NCI-H2029 (cell line): ENCODE measurements around the gene MAPKAPK3.

Source experiments
- DNase-seq: peaks from one replicate; lab custom pipeline; 2025; lab: John Stamatoyannopoulos, UW

The MAPKAPK3 gene

DNA sequence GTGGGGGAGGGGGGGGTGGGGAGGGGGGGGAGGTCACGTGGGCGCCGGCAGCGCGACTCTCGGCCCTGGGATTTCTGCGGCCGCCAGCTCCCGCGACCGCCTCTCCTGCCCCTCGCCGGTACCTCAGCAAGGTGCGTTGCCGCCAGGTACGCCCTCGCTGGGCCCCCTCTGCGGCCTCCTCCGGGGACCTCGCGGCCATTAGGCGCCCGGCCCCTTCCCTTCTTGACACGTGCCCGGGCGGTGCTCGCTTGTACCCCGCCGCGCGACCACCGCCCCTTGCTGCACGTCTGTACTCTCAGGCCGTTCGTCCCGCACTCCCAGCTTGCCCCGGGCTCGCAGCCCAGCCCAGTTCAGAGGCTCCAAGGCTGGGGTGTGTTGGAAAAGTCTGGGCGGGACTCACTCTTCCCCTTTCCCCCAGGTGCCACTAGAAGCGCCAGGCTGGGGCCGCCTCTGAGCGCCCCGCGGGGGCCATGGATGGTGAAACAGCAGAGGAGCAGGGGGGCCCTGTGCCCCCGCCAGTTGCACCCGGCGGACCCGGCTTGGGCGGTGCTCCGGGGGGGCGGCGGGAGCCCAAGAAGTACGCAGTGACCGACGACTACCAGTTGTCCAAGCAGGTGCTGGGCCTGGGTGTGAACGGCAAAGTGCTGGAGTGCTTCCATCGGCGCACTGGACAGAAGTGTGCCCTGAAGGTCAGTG lies at the start of gene MAPKAPK3:
Gene MAPKAPK3, plus strand, starts transcription at position 56 of the 696 bp plus-strand sequence. Its CDS starts 415 bp downstream, at position 471.
- DNase-seq, result no peak

DNA sequence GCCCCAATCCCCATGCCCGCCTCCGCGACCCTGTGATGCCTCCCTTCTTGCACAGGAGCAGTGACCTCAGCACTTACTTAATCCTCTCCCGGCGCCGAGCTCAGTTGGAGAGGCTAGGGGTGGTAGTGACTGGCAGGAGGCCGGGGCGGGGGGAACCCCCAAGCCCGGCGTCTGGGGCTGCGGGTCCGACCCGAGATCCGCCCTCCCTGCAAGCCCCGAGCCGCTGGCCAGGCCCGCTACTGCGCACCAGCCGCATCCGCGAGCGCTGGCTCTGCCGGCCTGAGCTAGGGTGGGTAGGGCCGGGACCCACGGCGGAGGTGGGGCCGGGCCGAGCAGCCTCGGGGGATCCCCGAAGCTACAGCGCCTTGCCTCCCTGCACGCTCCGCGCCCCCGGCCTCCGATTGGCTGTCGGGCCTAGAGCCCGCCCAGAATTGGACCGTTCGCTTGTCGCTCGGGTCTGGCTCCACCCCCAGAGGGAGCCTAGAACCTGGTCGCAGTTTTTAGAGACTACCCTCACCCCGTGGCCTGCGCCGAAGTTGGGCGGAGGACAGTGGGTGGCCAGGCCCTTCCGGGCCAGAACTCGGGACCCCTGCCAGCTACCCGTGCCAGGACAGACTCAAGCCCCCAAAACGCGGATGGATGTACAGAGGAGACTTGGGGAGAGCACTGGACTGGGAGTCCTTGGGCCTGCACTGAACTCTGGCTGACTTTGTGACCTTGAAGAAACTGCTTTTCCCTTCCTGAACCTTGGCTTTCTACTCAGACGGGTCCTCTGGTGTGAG lies 49.4 kb upstream of the MAPKAPK3 start, which contains the start of gene C3orf18:
Gene C3orf18, minus strand, starts transcription at position 362 of the 782 bp plus-strand sequence. CDS start 2,048 bp downstream, outside the sequence.
- peak; percentile 60 for DNase-seq

GRCh38 chr3:50568947-50569749 lies 47.8 kb upstream of the MAPKAPK3 start, which contains the start of gene HEMK1:
HEMK1 (plus strand) TSS chr3:50569522; CDS start chr3:50571105, 1,583 bp downstream.
- DNase-seq, result peak; percentile 88

DNA sequence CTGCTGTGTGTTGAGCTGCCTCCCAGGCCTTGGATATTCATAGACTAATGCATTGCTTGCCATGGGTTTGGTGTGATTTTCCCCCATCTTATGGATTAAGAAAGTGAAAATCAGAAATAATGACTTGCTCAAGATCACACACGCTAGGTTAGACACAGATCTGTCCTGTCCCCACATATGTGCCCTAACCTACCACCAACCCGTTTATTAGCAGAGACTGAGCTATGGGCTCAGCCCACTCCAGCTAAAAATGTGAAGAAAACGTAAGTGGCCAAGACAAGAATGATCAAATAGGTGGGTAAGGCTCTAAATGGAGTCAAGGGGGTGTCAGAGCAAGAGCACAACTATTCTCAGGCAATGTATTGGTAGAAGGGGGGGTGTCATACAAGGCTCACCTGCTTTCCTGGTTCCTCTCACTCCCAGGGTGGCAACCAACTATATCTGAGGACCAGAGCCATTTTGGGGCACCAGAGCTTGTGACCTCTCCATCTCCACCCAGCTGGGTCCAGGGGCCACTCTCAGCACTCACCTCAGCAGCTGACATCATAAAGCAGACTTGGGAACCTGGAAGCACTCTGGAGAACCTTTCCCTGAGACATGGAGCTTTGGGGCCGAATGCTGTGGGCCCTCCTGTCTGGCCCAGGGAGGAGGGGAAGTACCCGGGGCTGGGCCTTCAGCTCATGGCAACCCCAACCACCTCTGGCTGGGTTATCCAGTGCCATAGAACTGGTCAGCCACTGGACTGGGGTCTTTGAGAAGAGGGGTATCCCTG lies 46.3 kb upstream of the MAPKAPK3 start:
- DNase-seq, result no peak

GRCh38 chr3:50571486-50571885 lies 45.5 kb upstream of the MAPKAPK3 start:
- no peak for DNase-seq

- peak; percentile 51 for DNase-seq
Observed at GRCh38 chr3:50572158-50572557, 44.8 kb upstream of the MAPKAPK3 start.

GRCh38 chr3:50572801-50573371 lies 44.1 kb upstream of the MAPKAPK3 start:
- DNase-seq, result no peak

DNA sequence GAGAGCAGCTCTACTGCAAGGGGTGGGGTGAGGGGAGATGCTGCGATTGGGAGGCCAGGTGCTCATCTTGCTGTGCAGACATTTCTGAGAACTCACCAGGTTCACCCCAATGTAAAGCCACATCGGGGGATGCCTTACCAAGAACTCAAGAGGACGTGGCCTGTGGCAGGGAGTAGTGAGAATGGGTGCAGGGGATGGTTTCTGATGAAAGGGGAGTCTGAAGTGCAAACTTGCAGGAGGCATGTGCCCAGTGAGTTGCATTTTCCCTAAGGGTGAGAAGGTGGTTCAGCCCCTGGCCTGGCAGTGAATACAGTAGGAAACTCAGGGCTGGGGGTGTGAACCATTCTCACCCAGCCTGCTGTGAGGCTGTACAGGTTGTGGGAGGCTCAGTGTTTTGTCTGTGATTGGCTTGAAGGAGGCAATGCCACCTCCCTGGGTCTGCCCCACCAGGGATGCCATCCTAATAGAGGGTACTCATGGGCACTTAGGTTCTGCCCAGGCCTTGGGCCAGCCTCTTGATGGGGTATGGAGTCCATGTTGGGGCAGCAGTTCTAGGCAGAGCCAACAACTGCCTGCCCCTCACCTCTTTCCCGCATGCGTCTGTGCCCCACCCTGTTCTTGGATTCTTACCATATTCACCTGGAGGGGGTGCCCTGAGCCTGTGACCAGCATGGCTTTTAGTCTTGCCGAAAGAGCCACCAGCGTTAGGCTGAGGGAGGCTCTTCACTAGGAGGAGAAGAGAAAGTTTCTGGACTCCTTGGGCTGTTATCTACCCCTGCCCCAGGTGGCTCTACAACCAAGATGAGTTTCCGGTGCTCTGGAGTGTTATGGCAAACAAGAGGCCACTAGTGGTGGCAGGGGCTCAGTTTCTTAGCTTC lies 43.1 kb upstream of the MAPKAPK3 start:
- DNase-seq, result no peak

GRCh38 chr3:50574444-50574831 lies 42.5 kb upstream of the MAPKAPK3 start:
- no peak for DNase-seq

GRCh38 chr3:50575372-50575771 lies 41.6 kb upstream of the MAPKAPK3 start:
- DNase-seq, result no peak

- DNase-seq, result no peak
Observed at GRCh38 chr3:50577348-50577747, 39.6 kb upstream of the MAPKAPK3 start.

DNA sequence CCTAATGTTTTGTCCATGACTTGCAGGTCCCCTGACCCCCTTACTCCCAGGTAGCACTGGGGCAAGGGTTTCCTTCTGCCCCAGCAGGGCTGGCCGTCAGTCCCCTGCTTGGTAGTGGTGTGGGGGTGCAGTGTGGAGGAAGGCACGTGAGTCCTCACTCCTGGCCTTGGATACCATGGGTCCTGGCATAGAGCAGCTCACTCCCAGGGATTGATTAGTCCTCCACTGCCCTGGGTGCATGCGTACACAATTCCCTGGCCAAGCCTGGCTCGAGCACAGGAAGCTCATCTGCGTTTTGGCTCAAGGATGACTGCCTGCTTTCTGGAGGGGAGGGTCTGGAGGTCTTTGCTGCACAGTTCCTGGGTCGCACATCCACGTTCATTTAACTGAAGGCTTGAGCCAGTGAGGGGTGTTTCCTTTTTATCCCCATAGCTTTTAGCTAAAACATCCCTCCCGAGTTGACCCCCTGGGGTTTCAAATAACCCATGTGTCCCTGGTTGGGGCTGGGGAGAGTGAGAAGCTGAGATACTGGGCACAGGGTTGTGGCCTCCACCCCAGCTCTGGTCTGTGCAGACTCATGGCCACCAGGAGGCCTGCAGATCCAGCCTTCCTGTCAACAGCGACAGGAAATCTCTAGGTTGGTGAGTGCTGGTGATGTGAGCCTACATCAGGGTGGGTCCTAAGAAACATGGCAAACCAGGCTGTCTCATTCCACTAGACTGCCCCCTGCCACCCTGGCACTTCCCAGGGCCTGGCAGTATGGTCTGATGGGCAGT lies 36.1 kb upstream of the MAPKAPK3 start:
- no peak for DNase-seq

- no peak for DNase-seq
Observed at GRCh38 chr3:50581459-50581842, 35.5 kb upstream of the MAPKAPK3 start.

DNA sequence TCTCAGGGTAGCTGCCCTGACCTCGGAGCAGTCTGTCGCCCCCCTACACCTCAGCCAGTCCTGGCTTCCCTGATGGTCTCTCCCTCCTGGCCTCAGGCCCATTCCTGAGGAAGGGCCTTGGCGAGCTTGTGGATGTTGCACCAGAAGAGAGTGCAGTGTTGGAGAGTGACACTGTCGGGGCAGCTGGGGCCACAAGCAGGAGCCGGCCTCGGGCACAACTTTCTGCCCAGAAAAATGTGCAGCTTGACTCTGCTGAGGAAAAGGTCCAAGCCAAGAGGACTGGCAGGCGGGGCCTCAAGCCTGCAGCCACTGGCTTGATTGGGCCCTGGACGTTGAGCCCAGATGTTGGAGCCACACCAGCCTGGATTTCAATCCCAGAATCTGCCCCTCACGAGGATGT lies 34.9 kb upstream of the MAPKAPK3 start:
- no peak for DNase-seq

- peak; percentile 77 for DNase-seq
Observed at GRCh38 chr3:50583897-50584296, 33.1 kb upstream of the MAPKAPK3 start.

- no peak for DNase-seq
Observed at GRCh38 chr3:50584391-50584790, 32.6 kb upstream of the MAPKAPK3 start.

DNA sequence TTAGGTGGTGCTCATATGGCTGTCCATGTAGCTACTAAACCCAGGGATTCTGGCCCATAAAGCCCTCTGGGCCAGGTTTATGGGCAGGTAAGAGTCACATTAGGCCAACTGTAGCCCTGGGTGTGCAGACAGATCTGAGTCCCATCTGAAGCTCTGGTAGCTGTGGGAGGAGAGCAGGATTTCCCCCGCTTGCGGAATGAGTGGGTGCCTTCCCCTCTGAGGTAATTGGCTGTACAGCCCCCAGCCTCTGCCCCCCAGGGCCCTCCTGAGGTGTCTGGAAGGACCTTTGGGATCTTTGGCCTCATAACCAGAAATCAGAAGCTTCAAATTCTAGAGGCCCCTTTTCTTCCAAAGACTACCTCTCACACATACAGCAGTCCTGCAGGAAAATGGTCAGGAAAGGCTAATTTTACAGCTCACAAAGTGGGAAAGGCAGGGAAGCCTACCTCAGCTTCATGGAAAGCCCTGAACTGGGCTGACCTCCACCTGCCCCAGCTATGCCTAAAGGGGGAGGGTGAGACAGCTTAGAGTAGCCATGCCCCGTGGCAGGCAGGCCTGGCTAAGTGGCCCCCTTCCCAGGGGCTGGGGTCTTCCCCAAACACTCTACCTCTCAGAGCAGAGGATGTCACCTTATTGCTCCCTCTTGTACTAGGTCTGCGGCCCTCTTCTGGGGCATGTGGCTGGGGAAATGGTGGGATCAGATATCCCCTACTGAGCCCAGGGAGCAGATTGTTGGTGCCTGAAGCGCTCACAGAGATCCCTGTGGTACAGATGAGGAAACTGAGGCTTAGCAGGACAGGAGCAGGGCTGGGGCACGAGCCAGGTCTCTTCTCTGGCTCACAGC lies 30.8 kb upstream of the MAPKAPK3 start:
- DNase-seq, result no peak

DNA sequence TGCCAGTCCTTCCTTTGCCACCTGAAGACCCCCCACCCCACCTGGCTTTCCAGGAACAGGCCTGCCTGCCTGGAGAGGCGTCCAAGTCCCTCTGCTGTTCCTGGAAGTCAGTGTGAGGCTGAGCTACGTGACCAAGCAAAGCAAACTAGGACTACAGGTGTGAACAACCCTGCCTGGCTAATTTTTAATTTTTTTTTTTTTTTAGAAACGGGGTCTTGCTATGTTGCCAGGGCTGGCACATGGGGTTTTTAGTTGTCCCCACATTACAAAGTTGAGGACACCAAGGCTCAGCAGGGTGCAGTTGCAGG lies 30.2 kb upstream of the MAPKAPK3 start:
- DNase-seq, result no peak

DNA sequence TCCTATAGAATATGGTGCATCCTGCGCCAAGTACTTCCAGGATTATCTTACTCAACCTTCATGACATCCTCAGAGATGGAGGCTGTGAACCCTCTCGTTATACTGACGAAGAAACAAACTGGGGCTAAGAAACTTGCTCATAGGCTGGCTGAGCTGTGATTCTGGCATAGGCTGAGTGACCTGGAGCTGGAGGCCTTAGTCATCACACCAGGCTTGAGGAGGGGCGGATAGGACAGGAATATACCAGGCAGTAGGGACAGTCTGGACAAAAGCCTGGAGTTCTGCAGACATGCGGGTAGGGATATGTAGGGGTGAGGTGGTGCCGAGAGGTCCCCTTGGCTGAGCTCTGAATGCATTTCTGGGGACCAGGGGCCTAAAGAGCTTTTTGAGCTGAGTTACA lies 29.6 kb upstream of the MAPKAPK3 start:
- DNase-seq, result no peak
